GM12874 (cell line): ENCODE data around the gene HCN2.

Experiments used
- CTCF ChIP-seq: IDR thresholded peaks from 2 replicates; pipeline ENCODE4 v1.5.1; 2011; ENCODE audit warnings: low read depth, mild to moderate bottlenecking, control low read depth, low read length, moderate library complexity; ENCODE audit not compliant: insufficient read depth

Gene HCN2

DNA sequence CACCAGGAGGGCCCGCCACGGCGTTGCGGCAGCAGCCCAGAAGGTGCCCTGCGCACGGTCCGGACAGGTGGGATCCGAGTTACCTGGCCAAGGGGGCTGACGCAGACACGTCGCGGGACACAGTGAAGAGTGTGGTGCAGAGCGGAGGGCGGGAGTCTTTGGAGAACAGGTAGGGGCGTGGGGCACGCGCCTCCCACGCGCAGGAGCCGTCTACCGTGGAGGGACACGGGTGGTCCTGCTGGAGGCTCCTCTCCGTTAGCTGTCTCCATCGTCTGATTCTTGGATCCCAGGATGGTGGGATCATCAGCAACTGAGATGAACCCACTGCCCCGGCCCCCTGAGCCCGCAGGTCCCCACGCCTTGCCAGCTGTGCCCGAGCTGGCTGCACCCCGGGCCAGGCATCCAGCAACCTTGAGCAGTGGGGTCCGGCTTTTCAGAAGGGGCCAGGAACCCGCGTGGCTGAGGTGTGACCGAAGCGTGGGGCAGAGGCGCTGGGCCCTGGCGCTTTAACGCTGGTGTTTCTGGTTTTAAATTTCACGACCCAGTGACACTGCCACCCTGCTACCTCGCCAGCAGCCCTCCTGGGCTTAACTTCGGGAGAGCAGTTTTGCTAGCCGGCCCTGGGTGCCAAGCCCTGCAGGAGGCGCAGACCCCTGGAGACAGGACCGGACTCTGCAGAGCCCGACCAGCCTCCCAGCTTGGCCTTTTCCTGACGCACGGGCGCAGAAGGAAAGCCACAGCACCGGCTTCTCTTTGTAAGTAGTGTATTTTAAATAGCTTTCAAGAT, 57.3 kb downstream of the HCN2 start:
- TF ChIP-seq CTCF, result no peak

GRCh38 chr19:647566-648284, 58.0 kb downstream of the HCN2 start:
- TF ChIP-seq CTCF, result no peak

DNA sequence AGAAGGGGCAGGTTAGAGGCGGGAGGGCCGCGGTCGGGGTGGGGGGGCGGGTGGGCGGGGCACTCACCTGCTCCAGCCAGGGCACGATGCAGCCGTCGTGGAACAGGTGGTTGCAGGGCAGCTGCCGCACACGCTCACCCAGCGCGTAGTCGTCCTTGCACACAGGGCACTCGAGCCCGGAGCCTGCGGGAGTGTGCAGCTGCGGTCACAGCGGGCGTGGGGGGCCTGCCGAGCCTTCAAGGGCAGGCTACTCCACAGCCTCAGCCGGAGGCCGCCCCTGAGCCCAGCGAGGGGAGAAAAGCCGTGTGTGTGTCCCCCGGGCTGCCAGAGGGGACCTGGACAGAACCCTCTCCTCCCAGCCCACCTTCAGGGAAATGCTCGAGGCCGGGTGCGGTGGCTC, 58.6 kb downstream of the HCN2 start:
- TF ChIP-seq CTCF, result no peak

DNA sequence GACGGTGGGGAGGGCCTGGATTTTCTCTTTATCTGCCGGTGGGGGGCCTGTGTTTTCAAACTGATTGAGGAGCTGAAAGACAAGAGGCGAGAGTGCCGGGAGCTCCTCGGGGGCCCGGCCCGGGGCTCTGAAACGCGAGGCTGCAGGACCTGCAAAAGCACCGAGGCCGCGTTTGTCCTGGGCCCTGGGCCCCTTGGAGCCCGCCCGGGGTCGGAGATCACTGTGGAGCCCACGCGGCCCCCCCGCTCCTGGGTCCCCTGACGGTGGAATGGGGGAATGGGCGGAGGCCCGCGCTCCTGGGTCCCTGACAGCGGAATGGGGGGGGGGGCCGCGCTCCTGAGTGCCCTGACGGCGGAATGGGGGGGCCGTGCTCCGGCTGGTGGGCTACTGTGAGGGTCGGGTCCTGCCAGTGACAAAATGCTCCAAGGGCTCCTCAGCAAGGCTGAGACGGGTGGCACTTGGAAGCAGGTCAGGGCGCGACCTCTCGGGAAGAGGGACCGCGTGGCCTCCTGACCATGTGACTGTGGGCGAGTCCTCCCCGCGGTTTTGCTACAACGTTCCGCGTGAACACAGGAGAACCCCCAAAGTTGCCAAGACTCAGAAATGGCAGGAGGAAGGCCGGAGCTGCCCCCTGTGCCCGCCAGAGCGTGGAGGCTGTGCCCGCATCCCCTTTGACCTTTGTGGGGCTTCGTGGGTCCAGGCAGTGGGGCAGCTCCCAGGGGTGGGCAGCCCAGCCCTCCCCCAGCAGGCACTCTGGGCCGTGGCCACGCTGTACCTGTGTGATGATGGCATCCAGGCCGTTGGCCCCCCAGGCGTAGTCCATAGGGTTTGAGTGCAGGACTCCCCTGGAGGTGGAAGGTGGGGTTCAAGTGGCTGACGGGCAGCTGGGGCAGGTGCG, 59.5 kb downstream of the HCN2 start:
- no peak for TF ChIP-seq CTCF

- no peak for TF ChIP-seq CTCF
Observed at GRCh38 chr19:650121-650520, 60.4 kb downstream of the HCN2 start.

GRCh38 chr19:651114-651818, 61.6 kb downstream of the HCN2 start:
- no peak for TF ChIP-seq CTCF
